Panc1 (cell line): Measurements from ENCODE around the gene FBXL14. TPM values are rescaled to one million over a fixed set of nuclear protein-coding genes. Genes with fewer than 3 reads are reported as not detected.

Source experiments
- ATAC-seq: fragments of 200-7000 bp; cut with Tn5 transposase; 2 replicates; pipeline ENCODE4 v1.9.1; 2020; ENCODE audit warnings: mild to moderate bottlenecking, moderate library complexity
- BruUV-seq: library from RNA; stranded (reverse); fragments of 400-500 nt; replicated peaks from 2 replicates; lab custom pipeline; 2021; lab: Mats Ljungman, UMichigan
- CTCF ChIA-PET: fragments of 300-600 bp; sonication (Branson Sonifier 250); formaldehyde crosslinking; loops from one replicate; lab custom pipeline; 2022; ENCODE audit warnings: antibody characterized with exemption; lab: Charles Lee
- POLR2A ChIA-PET: fragments of 300-600 bp; sonication (Branson Sonifier 250); formaldehyde crosslinking; loops from one replicate; lab custom pipeline; 2022; ENCODE audit warnings: antibody characterized with exemption; lab: Charles Lee
- DNase-seq: peaks from one replicate; pipeline ENCODE4 v3.0.0-alpha.2; 2010; ENCODE audit warnings: low read depth, low spot score
- H3K27ac ChIP-seq: 2 replicates; pipeline ENCODE4 v1.5.1; 2011; ENCODE audit warnings: mild to moderate bottlenecking, low read length, inconsistent platforms
- H3K27me3 ChIP-seq: fragments of 200-500 bp; sonication (Bioruptor generic); 2 replicates; pipeline ENCODE4 v1.6.0; 2014; ENCODE audit warnings: low read length, inconsistent platforms; ENCODE audit not compliant: control insufficient read depth, insufficient read depth
- H3K36me3 ChIP-seq: fragments of 200-500 bp; sonication (Bioruptor generic); 2 replicates; pipeline ENCODE4 v1.5.1; 2014; ENCODE audit warnings: inconsistent platforms, mild to moderate bottlenecking, low read length, moderate library complexity; ENCODE audit not compliant: control insufficient read depth, insufficient read depth
- H3K4me1 ChIP-seq: 2 replicates; pipeline ENCODE4 v1.5.1; 2011; ENCODE audit warnings: inconsistent platforms, mild to moderate bottlenecking, low read length, moderate library complexity; ENCODE audit not compliant: control insufficient read depth, insufficient read depth
- H3K4me3 ChIP-seq, 2 experiments: 2 replicates each; pipeline ENCODE4 v1.5.1; 2011 to 2012; ENCODE audit warnings: low read depth in 2 of 2, low read length in 2 of 2, mild to moderate bottlenecking in 2 of 2, inconsistent platforms in 1 of 2, moderate library complexity in 1 of 2
- H3K9me3 ChIP-seq: fragments of 200-500 bp; sonication (Bioruptor generic); 2 replicates; pipeline ENCODE4 v1.5.1; 2014; ENCODE audit warnings: low read depth, mild to moderate bottlenecking, inconsistent platforms, low read length, moderate library complexity; ENCODE audit not compliant: control insufficient read depth, insufficient read depth
- POLR2AphosphoS5 ChIP-seq: IDR thresholded peaks from 2 replicates; pipeline ENCODE4 v1.6.1; 2012; ENCODE audit warnings: mild to moderate bottlenecking, low read depth, low read length, moderate library complexity
- SIN3A ChIP-seq: IDR thresholded peaks from 2 replicates; pipeline ENCODE4 v1.6.1; 2012; ENCODE audit warnings: low read depth, mild to moderate bottlenecking, low read length, moderate library complexity, borderline replicate concordance; ENCODE audit not compliant: insufficient read depth
- TCF7L2 ChIP-seq: IDR thresholded peaks from 2 replicates; pipeline ENCODE4 v1.6.1; 2011; ENCODE audit warnings: mild to moderate bottlenecking, low read depth, low read length, inconsistent platforms
- in situ Hi-C: cut with HindIII; loops from 2 replicates; pipeline ENCODE4 v1.10.0; 2016; ENCODE audit warnings: low sequenced_read_pairs, low pct_unique_long_range_greater_than_20kb
- intact Hi-C: fragments of 100-400 bp; cut with micrococcal nuclease; formaldehyde crosslinking; loops from one replicate; pipeline ENCODE4 v1.10.0; 2022; ENCODE audit not compliant: unreplicated experiment
- total RNA-seq: library from RNA; stranded (reverse); gene quantifications from one replicate; pipeline ENCODE4 v1.2.1, GENCODE V29; 2021; ENCODE audit not compliant: unreplicated experiment
- TF ChIP-seq, protein P1 (sequence below), 2 experiments: IDR thresholded peaks; 2 replicates each; pipeline ENCODE4 v1.6.1; 2011 to 2012; ENCODE audit warnings: low read depth in 2 of 2, control low read depth in 1 of 2, low read length in 1 of 2, mild to moderate bottlenecking in 1 of 2, moderate library complexity in 1 of 2; ENCODE audit not compliant: insufficient read depth in 1 of 2
- TF ChIP-seq, protein P2 (sequence below): fragments of 450-650 bp; IDR thresholded peaks from 2 replicates; pipeline ENCODE4 v1.5.1; 2017; ENCODE audit warnings: mild to moderate bottlenecking

FBXL14 gene
- total RNA-seq, 1 experiment from 2014 or later = 15.1 TPM

DNA sequence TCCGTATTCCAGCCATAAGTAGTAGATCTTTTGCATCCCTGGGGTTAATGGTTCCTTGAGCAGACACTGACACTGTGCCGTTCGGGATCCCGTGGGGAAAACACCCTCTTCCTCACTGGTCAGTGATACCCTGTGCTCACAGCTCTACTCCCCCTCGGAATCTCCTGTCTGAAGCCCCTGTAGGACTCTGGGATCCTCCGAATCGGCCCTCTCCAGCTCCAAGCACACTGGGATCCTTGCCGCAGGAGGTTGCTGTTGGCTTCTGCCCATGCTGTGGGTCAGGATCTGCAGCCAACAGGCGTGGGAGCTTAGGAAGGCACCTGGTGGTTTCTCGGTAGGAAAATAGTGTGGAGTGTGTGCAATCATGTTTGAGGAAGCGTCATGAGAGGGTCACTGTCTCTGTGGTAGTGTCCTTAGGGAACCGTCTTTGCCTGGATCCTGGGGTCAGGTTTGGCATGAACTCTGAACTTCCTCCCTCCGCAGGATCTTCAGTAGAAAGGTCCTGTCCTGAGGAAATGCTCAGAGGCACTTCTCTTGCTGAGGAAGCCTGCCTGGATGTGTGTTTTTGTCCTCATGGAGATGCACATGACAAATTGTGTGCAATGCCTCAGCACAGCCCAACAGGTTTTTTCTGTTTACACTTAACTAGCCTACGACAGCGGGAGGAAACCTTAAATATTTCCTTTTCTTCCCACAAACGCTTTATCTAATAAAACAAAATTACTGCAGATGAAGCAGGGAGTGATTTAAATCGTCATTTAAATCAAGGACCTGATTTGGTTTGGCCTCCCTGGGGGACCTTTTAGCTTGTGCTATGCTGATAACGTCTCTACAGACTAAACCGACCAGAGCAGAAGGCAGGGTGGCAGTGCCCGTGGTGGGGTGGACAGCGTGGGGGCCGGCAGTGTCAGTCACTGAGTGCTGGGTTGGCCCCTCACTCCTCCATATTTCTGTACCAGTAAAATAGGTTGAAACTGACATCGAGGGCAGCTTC is 18.7 kb downstream of the FBXL14 start:
- in situ Hi-C loops (no loop called here), intact Hi-C loops (loop anchor here (10.0 kb wide), 1 partner anchor 181 kb away; no protein-coding TSS in a partner anchor)
- Histone ChIP-seq H3K4me3 (peak overlapping the region; percentile 6 to 46; a peak in 3 of 4 replicates), H3K9me3 (no peaks in the 10 kb centered on the region), H3K36me3 (no peaks in the 10 kb centered on the region), H3K27ac (peak overlapping the region; percentile 77), H3K27me3 (no peaks in the 10 kb centered on the region), H3K4me1 (peaks cover 35% of the 10 kb centered on the region)
- DNase-seq (no peak), ATAC-seq (peak; percentile 73)
- POLR2A ChIA-PET = interaction anchor here (0.6 kb wide), 1 partner anchor 156 kb away, joined by 3 read pairs; no protein-coding TSS in a partner anchor
- BruUV-seq = no TSS peak
- TF ChIP-seq, protein P1, sequence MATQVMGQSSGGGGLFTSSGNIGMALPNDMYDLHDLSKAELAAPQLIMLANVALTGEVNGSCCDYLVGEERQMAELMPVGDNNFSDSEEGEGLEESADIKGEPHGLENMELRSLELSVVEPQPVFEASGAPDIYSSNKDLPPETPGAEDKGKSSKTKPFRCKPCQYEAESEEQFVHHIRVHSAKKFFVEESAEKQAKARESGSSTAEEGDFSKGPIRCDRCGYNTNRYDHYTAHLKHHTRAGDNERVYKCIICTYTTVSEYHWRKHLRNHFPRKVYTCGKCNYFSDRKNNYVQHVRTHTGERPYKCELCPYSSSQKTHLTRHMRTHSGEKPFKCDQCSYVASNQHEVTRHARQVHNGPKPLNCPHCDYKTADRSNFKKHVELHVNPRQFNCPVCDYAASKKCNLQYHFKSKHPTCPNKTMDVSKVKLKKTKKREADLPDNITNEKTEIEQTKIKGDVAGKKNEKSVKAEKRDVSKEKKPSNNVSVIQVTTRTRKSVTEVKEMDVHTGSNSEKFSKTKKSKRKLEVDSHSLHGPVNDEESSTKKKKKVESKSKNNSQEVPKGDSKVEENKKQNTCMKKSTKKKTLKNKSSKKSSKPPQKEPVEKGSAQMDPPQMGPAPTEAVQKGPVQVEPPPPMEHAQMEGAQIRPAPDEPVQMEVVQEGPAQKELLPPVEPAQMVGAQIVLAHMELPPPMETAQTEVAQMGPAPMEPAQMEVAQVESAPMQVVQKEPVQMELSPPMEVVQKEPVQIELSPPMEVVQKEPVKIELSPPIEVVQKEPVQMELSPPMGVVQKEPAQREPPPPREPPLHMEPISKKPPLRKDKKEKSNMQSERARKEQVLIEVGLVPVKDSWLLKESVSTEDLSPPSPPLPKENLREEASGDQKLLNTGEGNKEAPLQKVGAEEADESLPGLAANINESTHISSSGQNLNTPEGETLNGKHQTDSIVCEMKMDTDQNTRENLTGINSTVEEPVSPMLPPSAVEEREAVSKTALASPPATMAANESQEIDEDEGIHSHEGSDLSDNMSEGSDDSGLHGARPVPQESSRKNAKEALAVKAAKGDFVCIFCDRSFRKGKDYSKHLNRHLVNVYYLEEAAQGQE (IDR thresholded peaks at IDR 0.05; ENCODE audit: insufficient read depth in 1 of 2, low read depth in 2 of 2, low read length in 1 of 2) = no peak
- TF ChIP-seq POLR2AphosphoS5 = no peak
- TF ChIP-seq TCF7L2 = no peak
- TF ChIP-seq SIN3A = no peak
- TF ChIP-seq, protein P2, sequence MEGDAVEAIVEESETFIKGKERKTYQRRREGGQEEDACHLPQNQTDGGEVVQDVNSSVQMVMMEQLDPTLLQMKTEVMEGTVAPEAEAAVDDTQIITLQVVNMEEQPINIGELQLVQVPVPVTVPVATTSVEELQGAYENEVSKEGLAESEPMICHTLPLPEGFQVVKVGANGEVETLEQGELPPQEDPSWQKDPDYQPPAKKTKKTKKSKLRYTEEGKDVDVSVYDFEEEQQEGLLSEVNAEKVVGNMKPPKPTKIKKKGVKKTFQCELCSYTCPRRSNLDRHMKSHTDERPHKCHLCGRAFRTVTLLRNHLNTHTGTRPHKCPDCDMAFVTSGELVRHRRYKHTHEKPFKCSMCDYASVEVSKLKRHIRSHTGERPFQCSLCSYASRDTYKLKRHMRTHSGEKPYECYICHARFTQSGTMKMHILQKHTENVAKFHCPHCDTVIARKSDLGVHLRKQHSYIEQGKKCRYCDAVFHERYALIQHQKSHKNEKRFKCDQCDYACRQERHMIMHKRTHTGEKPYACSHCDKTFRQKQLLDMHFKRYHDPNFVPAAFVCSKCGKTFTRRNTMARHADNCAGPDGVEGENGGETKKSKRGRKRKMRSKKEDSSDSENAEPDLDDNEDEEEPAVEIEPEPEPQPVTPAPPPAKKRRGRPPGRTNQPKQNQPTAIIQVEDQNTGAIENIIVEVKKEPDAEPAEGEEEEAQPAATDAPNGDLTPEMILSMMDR = no peak
- CTCF ChIA-PET = interaction anchor here (0.6 to 1.6 kb wide), 2 partner anchors 11 to 458 kb away, joined by 5 to 10 read pairs; no protein-coding TSS in a partner anchor

DNA sequence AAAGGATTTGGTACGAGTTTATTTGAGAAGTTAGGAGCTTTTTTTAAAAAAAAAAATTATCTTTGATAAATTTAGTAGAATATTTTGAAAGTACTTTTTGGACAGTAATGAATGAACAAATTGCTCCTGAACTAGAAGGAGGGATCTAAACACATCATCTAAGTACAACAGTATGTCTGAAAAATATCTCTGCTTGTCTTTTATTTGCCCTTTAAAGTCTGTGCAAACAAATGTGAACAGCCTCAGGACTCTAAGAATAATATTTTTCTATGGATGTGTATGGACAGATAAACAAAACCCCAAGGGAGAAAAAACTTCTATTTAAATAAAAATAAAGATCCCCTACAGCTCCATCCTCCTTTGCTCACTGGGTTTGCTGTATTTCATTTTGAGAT is 19.5 kb downstream of the FBXL14 start:
- H3K4me1 ChIP-seq = peaks cover 31% of the 10 kb centered on the region
- POLR2A ChIA-PET = interaction anchor here (0.6 kb wide), 1 partner anchor 531 kb away, joined by 3 read pairs; no protein-coding TSS in a partner anchor
- ATAC-seq (no peak), DNase-seq (no peak)
- H3K27ac ChIP-seq = peak overlapping the region; percentile 77
- no peaks in the 10 kb centered on the region for H3K9me3 ChIP-seq
- intact Hi-C loops = loop anchor here (10.0 kb wide), 1 partner anchor 180 kb away; no protein-coding TSS in a partner anchor
- no peak overlapping the region; a peak in 1 of 4 replicates for H3K4me3 ChIP-seq
- CTCF ChIA-PET = interaction anchor here (0.6 to 0.7 kb wide), 2 partner anchors 13 to 296 kb away, joined by 3 to 18 read pairs; no protein-coding TSS in a partner anchor
- in situ Hi-C loops = no loop called here
- TF ChIP-seq SIN3A (no peak), POLR2AphosphoS5 (no peak), TCF7L2 (no peak)
- TF ChIP-seq, protein P2 = no peak
- TF ChIP-seq, protein P1 (IDR thresholded peaks at IDR 0.05; ENCODE audit: insufficient read depth in 1 of 2, low read depth in 2 of 2, low read length in 1 of 2) = no peak
- H3K27me3 ChIP-seq = no peaks in the 10 kb centered on the region
- H3K36me3 ChIP-seq = no peaks in the 10 kb centered on the region
- BruUV-seq = no TSS peak
